HepG2 (cell line): ENCODE results near the gene CBFA2T2. TPM values are rescaled to one million over a fixed set of nuclear protein-coding genes. Genes with fewer than 3 reads are reported as not detected.

Source experiments
- GATA4 ChIP-seq: sonication (generic); IDR thresholded peaks from 2 replicates; pipeline ENCODE4 v1.6.1; 2016; ENCODE audit warnings: antibody characterized with exemption, low read depth, borderline replicate concordance
- HNRNPH1 ChIP-seq: fragments of 200-400 bp; formaldehyde crosslinking; optimal IDR thresholded peaks from 2 replicates; pipeline ENCODE3; 2017; ENCODE audit warnings: mild to moderate bottlenecking, low read depth, low read length
- IKZF1 ChIP-seq: fragments of 450-650 bp; IDR thresholded peaks from 2 replicates; pipeline ENCODE4 v1.7.1; 2016
- NR2F6 ChIP-seq, 2 experiments: IDR thresholded peaks; 2 replicates each; pipeline ENCODE4 v1.6.1; 2016; ENCODE audit warnings: antibody characterized with exemption in 1 of 2, mild to moderate bottlenecking in 1 of 2
- SCMH1 ChIP-seq: sonication (generic); formaldehyde crosslinking; IDR thresholded peaks from 2 replicates; pipeline ENCODE4 v1.9.0; 2021; ENCODE audit warnings: missing genetic modification reagents, mild to moderate bottlenecking, borderline replicate concordance
- SMYD3 ChIP-seq: sonication (generic); formaldehyde crosslinking; IDR thresholded peaks from 2 replicates; pipeline ENCODE4 v1.8.1; 2023; ENCODE audit warnings: mild to moderate bottlenecking, missing genetic modification reagents
- U2AF2 ChIP-seq: fragments of 200-400 bp; formaldehyde crosslinking; IDR thresholded peaks from 2 replicates; pipeline ENCODE4 v1.6.1; 2017; ENCODE audit warnings: low read depth, mild to moderate bottlenecking, low read length
- ZMYM4 ChIP-seq: sonication (generic); formaldehyde crosslinking; IDR thresholded peaks from 2 replicates; pipeline ENCODE4 v1.8.1; 2023; ENCODE audit warnings: mild to moderate bottlenecking, missing genetic modification reagents
- ZNF10 ChIP-seq: sonication (generic); formaldehyde crosslinking; IDR thresholded peaks from 2 replicates; pipeline ENCODE4 v1.4.0; 2020; ENCODE audit warnings: mild to moderate bottlenecking, low read depth, missing genetic modification reagents, borderline replicate concordance
- ZNF335 ChIP-seq: sonication (generic); formaldehyde crosslinking; IDR thresholded peaks from 2 replicates; pipeline ENCODE4 v1.4.0; 2020; ENCODE audit warnings: missing genetic modification reagents
- ZNF343 ChIP-seq: sonication (generic); formaldehyde crosslinking; IDR thresholded peaks from 2 replicates; pipeline ENCODE4 v1.4.0; 2020; ENCODE audit warnings: mild to moderate bottlenecking, missing genetic modification reagents
- ZNF431 ChIP-seq: sonication (generic); formaldehyde crosslinking; IDR thresholded peaks from 2 replicates; pipeline ENCODE4 v1.9.0; 2022; ENCODE audit warnings: missing genetic modification reagents, low read depth, mild to moderate bottlenecking, borderline replicate concordance
- ZNF563 ChIP-seq: sonication (generic); formaldehyde crosslinking; IDR thresholded peaks from 2 replicates; pipeline ENCODE4 v1.8.0; 2022; ENCODE audit warnings: mild to moderate bottlenecking, moderate library complexity, missing genetic modification reagents
- polyA plus RNA-seq, 8 experiments: library from polyadenylated mRNA; depleted of rRNA in 3 of 8; stranded (reverse) in 7 of 8; unstranded in 1 of 8; fragments of >200 nt; fragmentation: Illumina TruSeq in 4 of 8; extraction: Trizol in 4 of 8; gene quantifications; 2 replicates each; pipeline versions ENCODE4 v1.2.1 to v1.2.3, GENCODE V29; 2011 to 2016; ENCODE audit warnings: low read depth in 4 of 8, missing spikeins in 1 of 8, mixed read lengths in 1 of 8; ENCODE audit not compliant: insufficient read depth in 1 of 8
- total RNA-seq, 5 experiments: library from RNA; depleted of rRNA; stranded (reverse); fragments of >200 nt; fragmentation: Illumina TruSeq; extraction: Trizol; gene quantifications; 2 replicates each; pipeline ENCODE4 v1.2.3, GENCODE V29; 2016; ENCODE audit warnings: low read depth in 1 of 5
- TF ChIP-seq, protein P1 (sequence below): IDR thresholded peaks from 2 replicates; pipeline ENCODE4 v1.6.1; 2018; ENCODE audit warnings: missing genetic modification reagents
- TF ChIP-seq, protein P2 (sequence below): sonication (generic); formaldehyde crosslinking; IDR thresholded peaks from 2 replicates; pipeline ENCODE4 v1.8.0; 2022; ENCODE audit warnings: low read depth, missing genetic modification reagents
- TF ChIP-seq, protein P3 (sequence below): sonication (generic); formaldehyde crosslinking; IDR thresholded peaks from 2 replicates; pipeline ENCODE4 v1.8.1; 2023; ENCODE audit warnings: mild to moderate bottlenecking, inconsistent platforms, moderate library complexity, missing genetic modification reagents, borderline replicate concordance
- TF ChIP-seq, protein P4 (sequence below): IDR thresholded peaks from 2 replicates; pipeline ENCODE4 v1.6.1; 2018; ENCODE audit warnings: missing genetic modification reagents, mild to moderate bottlenecking, missing compliant biosample characterization

The CBFA2T2 gene
- total and polyA plus RNA-seq, 2 of the 13 experiments (the other 11 are each of a cell fraction or from before 2014, with no cell fraction given), result 6.3 to 21.2 TPM

DNA sequence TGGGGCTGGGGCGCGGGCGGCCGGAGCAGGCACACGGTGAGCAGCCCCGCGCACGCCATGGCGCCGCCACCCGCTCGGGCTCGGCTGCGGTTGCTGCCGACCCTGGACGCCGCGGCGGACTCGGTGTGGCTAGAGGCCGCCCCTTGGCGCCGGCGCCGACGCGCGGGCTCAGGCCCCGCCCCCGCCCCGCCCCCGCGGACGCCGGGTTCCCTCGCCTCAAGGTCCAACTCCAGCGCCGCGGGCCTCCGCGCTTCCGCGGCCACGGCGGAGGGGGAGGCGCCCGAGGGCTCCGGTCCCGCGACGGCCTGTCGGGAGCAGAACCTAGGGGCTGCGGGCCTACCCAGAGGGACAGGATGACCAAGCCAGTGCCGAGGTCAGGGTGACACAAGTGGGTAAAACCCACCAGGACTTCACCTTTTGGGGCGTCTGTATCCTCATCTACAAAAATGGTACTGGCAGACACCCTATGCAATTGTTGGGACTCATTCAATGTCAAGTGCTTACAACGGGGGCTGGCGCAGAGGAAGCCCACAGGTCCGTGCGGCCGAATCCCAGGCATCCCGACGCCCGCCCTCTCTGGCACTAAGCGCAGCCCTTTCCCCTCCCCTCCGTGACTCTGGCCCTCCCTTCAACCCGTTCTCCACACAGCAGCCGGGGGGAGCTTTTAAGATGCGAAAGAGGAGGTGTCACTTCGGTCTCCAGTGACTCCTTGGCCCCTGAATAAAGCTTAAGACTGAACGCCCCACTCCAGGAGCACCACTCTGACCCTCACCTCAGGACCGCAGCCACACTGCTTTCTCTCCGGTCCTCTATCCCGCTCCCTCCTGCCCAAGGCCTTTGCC, 184.6 kb downstream of the CBFA2T2 start, which contains the start of gene NECAB3 (continued):
- TF ChIP-seq, protein P1, sequence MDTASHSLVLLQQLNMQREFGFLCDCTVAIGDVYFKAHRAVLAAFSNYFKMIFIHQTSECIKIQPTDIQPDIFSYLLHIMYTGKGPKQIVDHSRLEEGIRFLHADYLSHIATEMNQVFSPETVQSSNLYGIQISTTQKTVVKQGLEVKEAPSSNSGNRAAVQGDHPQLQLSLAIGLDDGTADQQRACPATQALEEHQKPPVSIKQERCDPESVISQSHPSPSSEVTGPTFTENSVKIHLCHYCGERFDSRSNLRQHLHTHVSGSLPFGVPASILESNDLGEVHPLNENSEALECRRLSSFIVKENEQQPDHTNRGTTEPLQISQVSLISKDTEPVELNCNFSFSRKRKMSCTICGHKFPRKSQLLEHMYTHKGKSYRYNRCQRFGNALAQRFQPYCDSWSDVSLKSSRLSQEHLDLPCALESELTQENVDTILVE (CRISPR knock-in tag), result peak; percentile 91; the same call in 1 of the 2 replicates
- 0 out of 2 replicates have a peak, but pooled peaks have one; percentile 3 for TF ChIP-seq ZNF431
- peak; percentile 50; the same call in 1 of the 2 replicates for TF ChIP-seq ZNF563 (CRISPR knock-in tag)
- TF ChIP-seq HNRNPH1, result no peak
- TF ChIP-seq, protein P2, sequence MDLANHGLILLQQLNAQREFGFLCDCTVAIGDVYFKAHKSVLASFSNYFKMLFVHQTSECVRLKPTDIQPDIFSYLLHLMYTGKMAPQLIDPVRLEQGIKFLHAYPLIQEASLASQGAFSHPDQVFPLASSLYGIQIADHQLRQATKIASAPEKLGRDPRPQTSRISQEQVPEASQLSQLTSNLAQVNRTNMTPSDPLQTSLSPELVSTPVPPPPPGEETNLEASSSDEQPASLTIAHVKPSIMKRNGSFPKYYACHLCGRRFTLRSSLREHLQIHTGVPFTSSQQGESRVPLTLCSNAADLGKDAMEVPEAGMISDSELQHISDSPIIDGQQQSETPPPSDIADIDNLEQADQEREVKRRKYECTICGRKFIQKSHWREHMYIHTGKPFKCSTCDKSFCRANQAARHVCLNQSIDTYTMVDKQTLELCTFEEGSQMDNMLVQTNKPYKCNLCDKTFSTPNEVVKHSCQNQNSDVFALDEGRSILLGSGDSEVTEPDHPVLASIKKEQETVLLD (CRISPR knock-in tag), result peak; percentile 98
- no peak for TF ChIP-seq ZMYM4
- no peak for TF ChIP-seq SCMH1 (CRISPR knock-in tag)
- TF ChIP-seq IKZF1, result no peak
- 0 out of 2 replicates have a peak, but pooled peaks have one; percentile 41 for TF ChIP-seq ZNF335 (CRISPR knock-in tag)
- TF ChIP-seq GATA4, result no peak
- no peak; the same call in 1 of the 2 replicates for TF ChIP-seq NR2F6 (IDR thresholded peaks at IDR 0.05)
- peak; percentile 12; the same call in 1 of the 2 replicates for TF ChIP-seq NR2F6 (CRISPR knock-in tag; IDR thresholded peaks at IDR 0.05)
- no peak for TF ChIP-seq ZNF10 (CRISPR knock-in tag)
- no peak for TF ChIP-seq U2AF2
- TF ChIP-seq SMYD3 (CRISPR knock-in tag), result no peak
- TF ChIP-seq ZNF343 (CRISPR knock-in tag), result peak; percentile 81; the same call in 1 of the 2 replicates
- TF ChIP-seq, protein P3, sequence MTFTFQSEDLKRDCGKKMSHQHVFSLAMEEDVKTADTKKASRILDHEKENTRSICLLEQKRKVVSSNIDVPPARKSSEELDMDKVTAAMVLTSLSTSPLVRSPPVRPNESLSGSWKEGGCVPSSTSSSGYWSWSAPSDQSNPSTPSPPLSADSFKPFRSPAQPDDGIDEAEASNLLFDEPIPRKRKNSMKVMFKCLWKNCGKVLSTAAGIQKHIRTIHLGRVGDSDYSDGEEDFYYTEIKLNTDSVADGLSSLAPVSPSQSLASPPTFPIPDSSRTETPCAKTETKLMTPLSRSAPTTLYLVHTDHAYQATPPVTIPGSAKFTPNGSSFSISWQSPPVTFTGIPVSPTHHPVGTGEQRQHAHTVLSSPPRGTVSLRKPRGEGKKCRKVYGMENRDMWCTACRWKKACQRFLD (CRISPR knock-in tag), result no peak
- TF ChIP-seq, protein P4, sequence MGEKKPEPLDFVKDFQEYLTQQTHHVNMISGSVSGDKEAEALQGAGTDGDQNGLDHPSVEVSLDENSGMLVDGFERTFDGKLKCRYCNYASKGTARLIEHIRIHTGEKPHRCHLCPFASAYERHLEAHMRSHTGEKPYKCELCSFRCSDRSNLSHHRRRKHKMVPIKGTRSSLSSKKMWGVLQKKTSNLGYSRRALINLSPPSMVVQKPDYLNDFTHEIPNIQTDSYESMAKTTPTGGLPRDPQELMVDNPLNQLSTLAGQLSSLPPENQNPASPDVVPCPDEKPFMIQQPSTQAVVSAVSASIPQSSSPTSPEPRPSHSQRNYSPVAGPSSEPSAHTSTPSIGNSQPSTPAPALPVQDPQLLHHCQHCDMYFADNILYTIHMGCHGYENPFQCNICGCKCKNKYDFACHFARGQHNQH (CRISPR knock-in tag), result peak; percentile 66; the same call in 1 of the 2 replicates
